OCI-LY7 (cell line): ENCODE data around the gene HMCN1. TPM values are rescaled to one million over a fixed set of nuclear protein-coding genes. Genes with fewer than 3 reads are reported as not detected.

Experiments used
- BruUV-seq: library from RNA; stranded (reverse); fragments of 400-500 nt; replicated peaks from 2 replicates; lab custom pipeline; 2021; lab: Mats Ljungman, UMichigan
- CTCF ChIA-PET: fragments of 300-600 bp; sonication (Branson Sonifier 250); formaldehyde crosslinking; loops from one replicate; lab custom pipeline; 2022; ENCODE audit warnings: antibody characterized with exemption; ENCODE audit not compliant: unreplicated experiment; lab: Charles Lee
- POLR2A ChIA-PET: fragments of 300-600 bp; sonication (Branson Sonifier 250); formaldehyde crosslinking; loops from one replicate; lab custom pipeline; 2022; ENCODE audit warnings: antibody characterized with exemption; lab: Charles Lee
- DNase-seq: peaks from one replicate; pipeline ENCODE4 v3.0.0-alpha.2; 2015; ENCODE audit warnings: low spot score
- H2AFZ ChIP-seq: fragments of 200-600 bp; sonication (generic), shearing (Covaris generic); 2 replicates; pipeline ENCODE4 v1.6.1; 2014; ENCODE audit warnings: mild to moderate bottlenecking, antibody characterized with exemption, low read length, moderate library complexity
- H3K27ac ChIP-seq: fragments of 200-600 bp; sonication (generic); 2 replicates; pipeline ENCODE4 v1.5.1; 2014; ENCODE audit warnings: mixed run types, low read depth, mild to moderate bottlenecking, moderate library complexity, low read length, inconsistent platforms; ENCODE audit not compliant: poor library complexity, severe bottlenecking
- H3K36me3 ChIP-seq: fragments of 200-600 bp; sonication (generic); 2 replicates; pipeline ENCODE4 v1.6.1; 2014; ENCODE audit warnings: mild to moderate bottlenecking, antibody characterized with exemption, low read length, moderate library complexity, mixed read lengths; ENCODE audit not compliant: insufficient read depth
- H3K4me1 ChIP-seq: fragments of 200-600 bp; sonication (generic); 2 replicates; pipeline ENCODE4 v1.5.1; 2014; ENCODE audit warnings: mild to moderate bottlenecking, low read length; ENCODE audit not compliant: insufficient read depth, poor library complexity, severe bottlenecking
- H3K4me2 ChIP-seq: fragments of 200-600 bp; sonication (generic); 2 replicates; pipeline ENCODE4 v1.6.1; 2014; ENCODE audit warnings: mild to moderate bottlenecking, low read length
- H3K4me3 ChIP-seq: fragments of 200-600 bp; sonication (generic); 2 replicates; pipeline ENCODE4 v1.5.1; 2014; ENCODE audit warnings: mild to moderate bottlenecking, low read depth, low read length; ENCODE audit not compliant: poor library complexity, severe bottlenecking
- H3K79me2 ChIP-seq: fragments of 200-600 bp; sonication (generic); 2 replicates; pipeline ENCODE4 v1.6.1; 2016; ENCODE audit warnings: low read depth, mild to moderate bottlenecking, low read length, moderate library complexity, mixed read lengths; ENCODE audit not compliant: insufficient read depth
- H3K9me2 ChIP-seq: fragments of 200-600 bp; sonication (generic); 2 replicates; pipeline ENCODE4 v1.6.1; 2016; ENCODE audit warnings: mild to moderate bottlenecking, low read length, mixed read lengths; ENCODE audit not compliant: insufficient read depth
- H3K9me3 ChIP-seq: fragments of 200-600 bp; sonication (generic); 2 replicates; pipeline ENCODE4 v1.6.1; 2014; ENCODE audit warnings: mild to moderate bottlenecking, mixed run types, low read length, mixed read lengths
- H4K20me1 ChIP-seq: fragments of 200-600 bp; sonication (generic); 2 replicates; pipeline ENCODE4 v1.6.1; 2014; ENCODE audit warnings: mild to moderate bottlenecking, antibody characterized with exemption, low read length, moderate library complexity, mixed read lengths; ENCODE audit not compliant: insufficient read depth
- CTCF ChIP-seq: fragments of 200-600 bp; sonication (generic); conservative IDR thresholded peaks from 2 replicates; pipeline ENCODE4 v1.5.1; 2014; ENCODE audit warnings: mild to moderate bottlenecking, antibody characterized with exemption, low read length, moderate library complexity, mixed read lengths
- EZH2phosphoT487 ChIP-seq: fragments of 200-600 bp; sonication (generic); IDR thresholded peaks from 2 replicates; pipeline ENCODE4 v1.6.1; 2018; ENCODE audit warnings: low read depth, borderline replicate concordance, mild to moderate bottlenecking, mixed run types, antibody characterized with exemption, low read length, moderate library complexity, mixed read lengths
- intact Hi-C: fragments of 100-400 bp; cut with micrococcal nuclease; formaldehyde crosslinking; loops from one replicate; pipeline ENCODE4 v1.10.0; 2022; ENCODE audit not compliant: unreplicated experiment
- total RNA-seq, 2 experiments: library from RNA; depleted of rRNA in 1 of 2; stranded (reverse); fragments of >200 nt in 1 of 2; shearing (Covaris generic) in 1 of 2; gene quantifications; 2 replicates each; pipeline ENCODE4 v1.2.3, GENCODE V29; 2014 to 2022

The HMCN1 gene
- total RNA-seq, 2 experiments from 2014 or later = 0.02 TPM; not detected in 1

- H3K79me2 ChIP-seq = no peaks in the 10 kb centered on the region
- H3K4me1 ChIP-seq = no peaks in the 10 kb centered on the region
- H3K4me3 ChIP-seq = no peak overlapping the region
- no peaks in the 10 kb centered on the region for H3K9me2 ChIP-seq
- DNase-seq = no peak
- no peak overlapping the region for H2AFZ ChIP-seq
- BruUV-seq = no TSS peak
- intact Hi-C loops = no loop called here
- no peak overlapping the region for H3K27ac ChIP-seq
- H3K9me3 ChIP-seq = no peaks in the 10 kb centered on the region
- TF ChIP-seq EZH2phosphoT487 = no peak
- no peak for TF ChIP-seq CTCF
- POLR2A ChIA-PET = no interaction called here
- H3K36me3 ChIP-seq = no peaks in the 10 kb centered on the region
- no peaks in the 10 kb centered on the region for H4K20me1 ChIP-seq
- H3K4me2 ChIP-seq = no peak overlapping the region
- CTCF ChIA-PET = no interaction called here
Observed at GRCh38 chr1:185920602-185921001, 186.4 kb downstream of the HMCN1 start.

GRCh38 chr1:185921636-185922035 lies 187.4 kb downstream of the HMCN1 start:
- no TSS peak for BruUV-seq
- H3K4me2 ChIP-seq = no peak overlapping the region
- no peaks in the 10 kb centered on the region for H3K4me1 ChIP-seq
- DNase-seq = no peak
- no peaks in the 10 kb centered on the region for H4K20me1 ChIP-seq
- ChIA-PET CTCF (no interaction called here), POLR2A (interaction anchor here (0.7 kb wide), 1 partner anchor 23 kb away, joined by 3 read pairs; no protein-coding TSS in a partner anchor)
- H2AFZ ChIP-seq = no peak overlapping the region
- intact Hi-C loops = no loop called here
- no peaks in the 10 kb centered on the region for H3K79me2 ChIP-seq
- H3K27ac ChIP-seq = no peak overlapping the region
- H3K9me3 ChIP-seq = no peaks in the 10 kb centered on the region
- no peaks in the 10 kb centered on the region for H3K36me3 ChIP-seq
- H3K9me2 ChIP-seq = no peaks in the 10 kb centered on the region
- TF ChIP-seq CTCF (no peak), EZH2phosphoT487 (no peak)
- H3K4me3 ChIP-seq = no peak overlapping the region

GRCh38 chr1:185926588-185926987 lies 192.4 kb downstream of the HMCN1 start:
- TF ChIP-seq EZH2phosphoT487 (no peak), CTCF (no peak)
- Histone ChIP-seq H3K36me3 (no peaks in the 10 kb centered on the region), H3K9me2 (no peaks in the 10 kb centered on the region), H3K79me2 (no peaks in the 10 kb centered on the region), H2AFZ (no peak overlapping the region), H3K4me2 (no peak overlapping the region), H3K4me3 (no peak overlapping the region), H4K20me1 (no peaks in the 10 kb centered on the region), H3K4me1 (no peaks in the 10 kb centered on the region), H3K9me3 (no peaks in the 10 kb centered on the region), H3K27ac (no peak overlapping the region)
- no TSS peak for BruUV-seq
- ChIA-PET CTCF (interaction anchor here (0.6 kb wide), 1 partner anchor 68 kb away, joined by 3 read pairs; no protein-coding TSS in a partner anchor), POLR2A (interaction anchor here (0.8 kb wide), 1 partner anchor 154 kb away, joined by 3 read pairs; no protein-coding TSS in a partner anchor)
- no peak for DNase-seq
- intact Hi-C loops = no loop called here
